GM12878 (cell line): ENCODE measurements around the gene SPCS3. TPM values are rescaled to one million over a fixed set of nuclear protein-coding genes. Genes with fewer than 3 reads are reported as not detected.

Experiments used
- ATAC-seq: fragments of 200-7000 bp; cut with Tn5 transposase; 3 replicates; pipeline ENCODE4 v1.9.1; 2020; ENCODE audit warnings: mild to moderate bottlenecking, moderate library complexity
- BruUV-seq: library from RNA; stranded (reverse); fragments of 400-500 nt; replicated peaks from 2 replicates; lab custom pipeline; 2021; lab: Mats Ljungman, UMichigan
- CTCF ChIA-PET: fragments of 300-600 bp; sonication (Branson Sonifier 250); formaldehyde crosslinking; extraction: SDS; loops from one replicate; lab custom pipeline; 2021; ENCODE audit warnings: inconsistent platforms; lab: Yijun Ruan, JAX
- POLR2A ChIA-PET: fragments of 350-600 bp; formaldehyde crosslinking; extraction: SDS; loops from one replicate; lab custom pipeline; 2021; ENCODE audit warnings: inconsistent platforms; lab: Charles Lee
- RAD21 ChIA-PET: fragments of 300-600 bp; sonication (Branson Sonifier 250); formaldehyde crosslinking; loops from one replicate; lab custom pipeline; 2023; ENCODE audit warnings: antibody characterized with exemption; ENCODE audit not compliant: unreplicated experiment; lab: Charles Lee
- SMC1A ChIA-PET: fragments of 300-600 bp; sonication (Branson Sonifier 250); formaldehyde crosslinking; loops from one replicate; lab custom pipeline; 2023; ENCODE audit not compliant: unreplicated experiment, uncharacterized antibody; lab: Charles Lee
- DNase-seq: peaks from one replicate; pipeline ENCODE4 v3.0.0-alpha.2; 2011; ENCODE audit warnings: low read depth, low spot score
- FAIRE-seq: peaks from 3 replicates; lab custom pipeline; 2011; peaks lifted over from hg19 to GRCh38; lab: Jason Lieb, UNC
- H2AFZ ChIP-seq: 2 replicates; pipeline ENCODE4 v1.6.0; 2011; ENCODE audit warnings: low read depth, low read length, control low read depth; ENCODE audit not compliant: control insufficient read depth
- H3K27ac ChIP-seq: 2 replicates; pipeline ENCODE4 v1.5.1; 2011; ENCODE audit warnings: control low read depth; ENCODE audit not compliant: control insufficient read depth, insufficient read depth
- H3K27me3 ChIP-seq, 2 experiments: replicated peaks in 1 of 2; 2 replicates each; pipeline versions ENCODE4 v1.6.0 to v1.6.1; 2011; ENCODE audit warnings: low read length in 1 of 2; ENCODE audit not compliant: control insufficient read depth in 2 of 2, insufficient read depth in 2 of 2
- H3K36me3 ChIP-seq, 2 experiments: 2 replicates each; pipeline ENCODE4 v1.5.1; 2011; ENCODE audit warnings: low read length in 1 of 2; ENCODE audit not compliant: control insufficient read depth in 2 of 2, insufficient read depth in 2 of 2
- H3K4me1 ChIP-seq: 2 replicates; pipeline ENCODE4 v1.6.1; 2011; ENCODE audit warnings: mild to moderate bottlenecking, low read length, moderate library complexity, mixed read lengths; ENCODE audit not compliant: control insufficient read depth, insufficient read depth
- H3K4me2 ChIP-seq: 2 replicates; pipeline ENCODE4 v1.6.0; 2011; ENCODE audit warnings: control low read depth; ENCODE audit not compliant: control insufficient read depth, insufficient read depth
- H3K4me3 ChIP-seq: fragments of 200-600 bp; sonication (generic); 2 replicates; pipeline ENCODE4 v1.5.1; 2016
- H3K79me2 ChIP-seq: 2 replicates; pipeline ENCODE4 v1.6.0; 2011; ENCODE audit warnings: low read length; ENCODE audit not compliant: control insufficient read depth, insufficient read depth
- H3K9ac ChIP-seq: 2 replicates; pipeline ENCODE4 v1.8.0; 2011; ENCODE audit warnings: low read length, control low read depth, mixed read lengths; ENCODE audit not compliant: control insufficient read depth, insufficient read depth
- H3K9me3 ChIP-seq: replicated peaks from 3 replicates; pipeline ENCODE4 v1.5.1; 2011; ENCODE audit warnings: mild to moderate bottlenecking, low read length; ENCODE audit not compliant: control insufficient read depth, insufficient read depth
- H4K20me1 ChIP-seq: 2 replicates; pipeline ENCODE4 v1.6.0; 2011; ENCODE audit not compliant: control insufficient read depth, insufficient read depth
- BHLHE40 ChIP-seq, 2 experiments: fragments of 450-650 bp in 1 of 2; IDR thresholded peaks; 2 replicates each; pipeline ENCODE4 v1.6.1; 2011 to 2017; ENCODE audit warnings: low read depth in 2 of 2, borderline replicate concordance in 1 of 2, improper control_type of control experiment in 1 of 2, low read length in 1 of 2, mild to moderate bottlenecking in 1 of 2
- RFX5 ChIP-seq: IDR thresholded peaks from 2 replicates; pipeline ENCODE4 v1.6.1; 2011; ENCODE audit warnings: low read depth, low read length, improper control_type of control experiment
- RUNX3 ChIP-seq: IDR thresholded peaks from 2 replicates; pipeline ENCODE4 v1.6.1; 2012; ENCODE audit warnings: low read length, inconsistent platforms
- SIN3A ChIP-seq: IDR thresholded peaks from 2 replicates; pipeline ENCODE4 v1.6.1; 2012; ENCODE audit warnings: low read depth, low read length, improper control_type of control experiment
- SMAD1 ChIP-seq: fragments of 450-650 bp; IDR thresholded peaks from 2 replicates; pipeline ENCODE4 v1.6.1; 2018; ENCODE audit warnings: mild to moderate bottlenecking, low read depth; ENCODE audit not compliant: partially characterized antibody
- WGBS: methylation state at CpG from one replicate; pipeline ENCODE4 v1.1.6; 2016; ENCODE audit warnings: low lambda C conversion rate; ENCODE audit not compliant: insufficient replicate concordance, insufficient coverage; ENCODE audit errors: missing lambda C conversion rate; 5-methylcytosine and 5-hydroxymethylcytosine counted together
- in situ Hi-C: fragments of 300-500 bp; cut with MboI; formaldehyde crosslinking; loops from 9 replicates; pipeline ENCODE4 v1.14.3; 2018; ENCODE audit warnings: mixed read lengths
- intact Hi-C: fragments of 100-400 bp; cut with micrococcal nuclease; formaldehyde crosslinking; loops from one replicate; pipeline ENCODE4 v1.14.2; 2022; ENCODE audit not compliant: unreplicated experiment
- polyA plus RNA-seq, 11 experiments: library from polyadenylated mRNA; depleted of rRNA in 4 of 11; unstranded in 6 of 11; stranded (reverse) in 5 of 11; fragments of >200 nt; fragmentation: Nextera tagmentation in 4 of 11; fragmentation: Illumina TruSeq in 1 of 11; extraction: Ambion mirVana in 4 of 11; extraction: Trizol in 1 of 11; gene quantifications; 1 replicate in 1 of 11; 2 replicates in 10 of 11; pipeline versions ENCODE4 v1.2.1 to v1.2.3, GENCODE V29; 2011 to 2016; ENCODE audit warnings: inconsistent platforms in 2 of 11, missing spikeins in 2 of 11, low read depth in 1 of 11
- total RNA-seq, 4 experiments: library from RNA; depleted of rRNA in 3 of 4; stranded (reverse); fragments of >200 nt in 3 of 4; fragmentation: Illumina TruSeq in 1 of 4; extraction: Trizol in 1 of 4; gene quantifications; 2 replicates each; pipeline versions ENCODE4 v1.2.1 to v1.2.3, GENCODE V29; 2013 to 2021

Gene SPCS3
- total and polyA plus RNA-seq, 10 of the 15 experiments (the other 5 are each of a cell fraction or from before 2014, with no cell fraction given): 50.0 to 151 (median 76.4) TPM

DNA sequence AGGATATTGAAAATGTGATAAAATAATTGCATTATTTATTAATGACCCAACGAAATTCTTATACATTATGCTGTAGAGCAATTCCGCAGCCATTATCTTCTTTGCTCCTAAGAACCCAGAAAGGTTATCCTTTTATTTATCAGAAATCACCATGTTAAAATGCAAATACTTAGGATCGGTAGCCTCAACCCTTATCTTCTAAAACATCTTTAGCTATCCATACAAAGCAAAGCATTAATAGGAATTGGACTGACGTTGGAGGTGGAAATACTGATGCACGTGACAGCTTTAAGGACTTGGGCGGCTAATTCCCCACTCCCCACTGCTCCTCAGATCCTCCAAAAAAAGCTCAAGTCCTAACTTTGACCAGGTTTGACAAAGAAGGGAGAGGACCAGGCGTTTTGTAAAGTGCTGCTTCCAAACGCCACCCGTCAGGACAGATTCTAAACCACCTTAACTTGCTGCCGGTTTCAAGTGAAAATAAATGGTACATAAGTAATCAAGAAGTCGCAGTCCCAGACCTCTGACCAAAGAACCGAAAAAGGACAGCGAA lies 539 bp upstream of the SPCS3 start:
- BruUV-seq: no TSS peak
- SMC1A ChIA-PET: interaction anchor here (0.8 to 1.0 kb wide), 4 partner anchors 11 to 86 kb away, joined by 3 to 4 read pairs (median 4); no protein-coding TSS in a partner anchor
- H3K9me3 ChIP-seq: no peaks in the 10 kb centered on the region
- no peaks in the 10 kb centered on the region for H3K27me3 ChIP-seq
- no peaks in the 10 kb centered on the region; a peak in 1 of 4 replicates for H3K36me3 ChIP-seq
- in situ Hi-C loops: no loop called here
- no peak for DNase-seq
- H2AFZ ChIP-seq: peak overlapping the region; percentile 97
- peak overlapping the region; percentile 59 for H3K27ac ChIP-seq
- peak overlapping the region; percentile 60 for H3K4me3 ChIP-seq
- H3K4me1 ChIP-seq: peaks cover 9% of the 10 kb centered on the region; the same call in 1 of the 2 replicates
- RAD21 ChIA-PET: no interaction called here
- TF ChIP-seq SMAD1: peak; percentile 26
- TF ChIP-seq BHLHE40 (IDR thresholded peaks at IDR 0.05; ENCODE audit: borderline replicate concordance in 1 of 2, low read depth in 2 of 2, low read length in 1 of 2): peak in 1 of 2 experiments; percentile 2; a peak in 2 of 4 replicates
- no peak for TF ChIP-seq RFX5
- 0 out of 2 replicates have a peak, but pooled peaks have one; percentile 3 for TF ChIP-seq RUNX3
- TF ChIP-seq SIN3A: no peak
- intact Hi-C loops: no loop called here
- WGBS: 8% methylated on average over 13 of the region's 13 CpGs
- POLR2A ChIA-PET: no interaction called here
- H3K4me2 ChIP-seq: peak overlapping the region; percentile 98
- ATAC-seq: no peak
- no peaks in the 10 kb centered on the region for H4K20me1 ChIP-seq
- FAIRE-seq: no peak
- CTCF ChIA-PET: interaction anchor here (1.3 kb wide), 1 partner anchor 8 kb away, joined by 3 read pairs; no protein-coding TSS in a partner anchor
- peak overlapping the region; percentile 72 for H3K9ac ChIP-seq
- peaks cover 39% of the 10 kb centered on the region for H3K79me2 ChIP-seq
